HG02571 (cell line): ENCODE results near the gene HENMT1.
"Not testable (repeated sequence)": the region's sequence is repeated elsewhere in the genome, so short reads cannot be mapped to it uniquely, and the experiment has no call there.

ENCODE experiments used
- ATAC-seq: cut with Tn5 transposase; IDR thresholded peaks from one replicate; pipeline ENCODE4 v1.9.1; 2021; ENCODE audit warnings: mild to moderate bottlenecking, moderate library complexity; ENCODE audit not compliant: unreplicated experiment

The HENMT1 gene

DNA sequence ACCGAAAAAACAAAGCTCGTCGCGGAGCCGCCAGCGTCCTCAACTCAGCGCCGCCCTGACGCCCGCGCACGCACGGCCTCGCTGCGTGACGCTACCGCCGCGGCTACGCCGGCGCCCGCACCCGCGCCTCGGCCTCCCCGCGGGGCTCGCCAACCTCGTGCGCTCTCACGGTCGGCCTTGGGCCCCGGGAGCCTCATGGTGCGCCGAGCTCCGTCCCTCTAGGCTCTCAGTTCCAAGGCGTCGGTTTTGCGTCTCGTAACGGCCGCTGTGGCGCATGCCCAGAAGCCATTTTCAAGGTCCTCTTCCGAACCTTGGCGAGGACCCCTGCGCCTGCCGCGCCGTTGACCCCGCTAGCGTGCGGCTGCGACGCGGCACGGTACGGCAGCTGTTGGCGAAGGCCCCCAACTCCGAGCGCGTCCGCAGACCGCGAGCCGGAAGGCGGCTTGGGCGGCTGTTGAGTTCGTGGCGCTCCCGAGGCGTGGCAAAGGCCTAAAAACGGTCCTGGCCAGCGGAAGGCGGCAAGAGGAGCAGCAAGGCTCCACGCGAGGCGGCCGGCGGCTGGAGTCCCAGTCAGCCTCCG is at the start of gene HENMT1:
Gene HENMT1, minus strand, starts transcription at position 64 of the 580 bp plus-strand sequence. CDS start 1,209 bp downstream, outside the sequence.
- peak; percentile 88 for ATAC-seq

DNA sequence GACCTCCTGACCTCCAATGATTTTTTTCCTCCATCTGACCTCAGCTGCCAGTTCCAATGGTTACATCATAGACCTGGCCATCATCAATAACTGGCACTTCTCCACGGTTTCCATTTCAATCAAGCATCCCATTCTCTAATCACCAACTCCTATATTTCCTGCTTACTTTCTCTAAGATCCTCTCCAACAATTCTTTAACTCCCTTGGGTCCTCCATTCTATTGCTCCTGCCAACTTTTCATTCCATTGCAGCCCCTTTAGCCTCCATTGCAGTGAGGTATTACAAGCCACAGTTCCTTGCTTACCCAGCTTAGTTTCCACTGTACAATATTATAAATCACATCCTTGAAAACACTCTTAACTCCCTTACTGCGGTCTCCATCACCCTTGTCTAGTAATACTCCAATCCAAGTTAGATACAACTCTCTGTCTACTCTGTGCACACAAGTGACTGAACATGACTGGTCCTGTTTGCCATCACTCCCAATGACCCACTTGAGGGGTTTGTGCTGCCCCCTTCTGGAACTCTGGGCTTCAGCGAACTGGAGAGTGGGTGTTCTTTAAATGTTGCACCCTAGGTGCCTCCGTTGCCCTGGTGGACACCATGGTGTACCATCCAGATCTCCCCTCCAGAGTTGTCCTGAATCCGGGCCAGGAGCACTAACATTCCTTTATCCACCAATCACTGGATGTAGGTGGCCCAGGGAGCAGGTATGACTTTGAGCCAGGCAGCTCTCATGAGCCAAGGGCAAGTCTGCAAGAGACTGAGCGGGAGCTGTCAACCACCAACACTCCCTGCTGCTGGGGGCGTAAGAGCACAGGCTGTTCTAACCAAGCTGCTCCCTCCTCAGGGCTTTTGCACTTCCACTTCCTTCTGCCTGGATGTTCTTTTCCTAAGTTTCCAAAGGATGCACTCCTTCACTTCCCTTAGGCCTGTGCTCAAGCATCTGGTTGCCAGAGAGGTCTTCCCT is 48.1 kb upstream of the HENMT1 start:
- ATAC-seq: no peak

DNA sequence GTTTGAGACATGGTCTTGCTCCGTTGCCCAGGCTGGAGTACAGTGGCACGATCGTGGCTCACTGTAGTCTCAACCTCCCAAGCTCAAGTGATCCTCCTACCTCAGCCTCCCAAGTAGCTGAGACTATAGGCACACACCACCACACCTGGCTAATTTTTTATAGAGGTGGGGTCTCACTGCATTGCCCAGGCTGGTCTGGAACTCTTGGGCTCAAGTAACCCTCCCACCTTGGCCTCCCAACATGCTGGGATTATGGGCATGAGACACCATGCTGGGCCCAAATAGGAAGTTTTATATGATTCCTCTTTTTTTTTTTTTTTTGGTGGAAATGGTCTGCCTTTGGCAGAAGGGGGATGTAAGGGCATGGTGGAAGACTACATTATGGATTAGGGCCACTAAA is 45.8 kb upstream of the HENMT1 start:
- no peak for ATAC-seq

DNA sequence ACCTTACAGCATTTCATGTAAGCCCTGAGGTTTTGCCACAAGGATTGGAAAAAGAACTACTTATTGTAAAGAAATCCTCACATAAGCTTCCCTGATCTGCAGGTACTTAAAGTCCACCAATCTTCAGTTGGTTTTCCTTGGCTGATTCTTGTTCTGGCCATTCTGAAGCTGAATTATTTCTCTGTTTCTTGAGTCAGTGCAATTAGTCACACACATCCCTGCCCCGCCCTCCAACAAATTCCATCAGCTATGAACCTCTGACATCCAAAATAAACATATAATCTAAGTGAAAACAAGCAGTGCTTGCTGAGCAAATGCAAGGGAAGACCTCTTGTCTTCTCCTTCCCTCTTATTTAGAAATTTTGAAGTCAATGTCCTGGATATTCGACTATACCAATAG is 43.6 kb upstream of the HENMT1 start:
- no peak for ATAC-seq

DNA sequence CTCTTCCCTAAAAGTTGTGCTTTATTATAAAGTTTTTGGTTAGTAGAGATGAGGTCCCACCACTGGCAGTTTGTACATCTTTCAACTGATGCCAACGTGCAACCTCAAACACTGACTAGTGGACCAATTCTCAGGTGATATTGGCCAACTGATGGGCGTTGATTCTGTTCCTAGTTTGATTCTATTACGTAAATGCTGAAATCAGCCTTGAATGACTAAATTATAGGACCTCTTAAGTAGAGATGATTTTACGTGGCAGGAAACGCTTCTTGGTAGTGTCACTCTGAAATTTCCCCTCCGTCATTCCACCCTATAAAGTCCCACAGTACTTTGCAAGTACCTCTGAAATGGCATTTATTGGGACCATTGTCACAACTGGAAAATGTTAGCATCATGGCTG is 43.0 kb upstream of the HENMT1 start:
- ATAC-seq: no peak

DNA sequence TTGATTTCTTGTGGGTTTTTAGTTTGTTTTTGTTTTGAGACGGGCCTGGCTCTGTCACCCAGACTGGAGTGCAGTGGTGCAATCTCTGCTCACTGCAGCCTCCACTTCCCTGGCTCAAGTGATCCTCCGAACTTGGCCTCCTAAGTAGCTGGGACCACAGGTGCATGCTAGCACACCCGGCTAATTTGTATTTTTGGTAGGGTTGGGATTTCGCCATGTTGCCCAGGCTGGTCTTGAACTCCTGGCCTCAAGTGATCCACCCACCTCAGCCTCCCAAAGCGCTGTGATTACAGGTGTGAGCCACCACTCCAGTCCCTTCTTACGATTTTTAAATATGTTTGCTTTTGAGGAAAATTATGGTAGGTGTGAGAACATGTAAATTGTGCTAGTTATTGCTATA is 41.2 kb upstream of the HENMT1 start:
- ATAC-seq: not testable (repeated sequence)

DNA sequence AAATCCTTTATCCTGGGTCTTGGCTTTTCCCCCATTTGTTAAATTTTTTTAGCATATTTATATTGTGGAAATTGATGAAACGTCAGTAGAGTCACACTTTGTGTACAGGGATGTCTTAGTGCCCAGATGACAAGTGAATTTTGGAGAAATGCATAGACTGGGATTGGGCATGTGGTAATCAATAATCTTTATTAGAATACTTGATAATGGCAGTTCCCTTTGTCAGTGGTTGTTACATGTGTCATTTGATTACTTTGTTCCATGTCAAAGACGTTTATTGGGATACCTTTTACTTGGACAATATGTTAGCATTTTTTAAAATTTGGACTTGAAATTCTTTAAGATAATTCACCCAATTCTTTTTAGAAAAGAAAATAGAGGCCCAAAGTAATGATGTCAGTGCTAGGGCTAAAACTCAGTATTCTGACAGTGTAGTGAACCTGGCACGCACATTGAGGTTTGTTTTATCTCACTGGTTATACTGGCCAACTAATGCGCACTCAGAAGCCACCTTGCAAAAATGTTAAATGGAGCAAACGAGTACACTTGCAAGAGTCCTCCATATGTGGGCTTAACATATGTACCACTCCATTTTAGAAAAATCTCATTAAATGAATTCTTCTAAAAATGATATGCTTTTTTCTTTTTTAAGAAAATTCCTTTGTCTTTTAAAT is 40.4 kb upstream of the HENMT1 start:
- no peak for ATAC-seq

DNA sequence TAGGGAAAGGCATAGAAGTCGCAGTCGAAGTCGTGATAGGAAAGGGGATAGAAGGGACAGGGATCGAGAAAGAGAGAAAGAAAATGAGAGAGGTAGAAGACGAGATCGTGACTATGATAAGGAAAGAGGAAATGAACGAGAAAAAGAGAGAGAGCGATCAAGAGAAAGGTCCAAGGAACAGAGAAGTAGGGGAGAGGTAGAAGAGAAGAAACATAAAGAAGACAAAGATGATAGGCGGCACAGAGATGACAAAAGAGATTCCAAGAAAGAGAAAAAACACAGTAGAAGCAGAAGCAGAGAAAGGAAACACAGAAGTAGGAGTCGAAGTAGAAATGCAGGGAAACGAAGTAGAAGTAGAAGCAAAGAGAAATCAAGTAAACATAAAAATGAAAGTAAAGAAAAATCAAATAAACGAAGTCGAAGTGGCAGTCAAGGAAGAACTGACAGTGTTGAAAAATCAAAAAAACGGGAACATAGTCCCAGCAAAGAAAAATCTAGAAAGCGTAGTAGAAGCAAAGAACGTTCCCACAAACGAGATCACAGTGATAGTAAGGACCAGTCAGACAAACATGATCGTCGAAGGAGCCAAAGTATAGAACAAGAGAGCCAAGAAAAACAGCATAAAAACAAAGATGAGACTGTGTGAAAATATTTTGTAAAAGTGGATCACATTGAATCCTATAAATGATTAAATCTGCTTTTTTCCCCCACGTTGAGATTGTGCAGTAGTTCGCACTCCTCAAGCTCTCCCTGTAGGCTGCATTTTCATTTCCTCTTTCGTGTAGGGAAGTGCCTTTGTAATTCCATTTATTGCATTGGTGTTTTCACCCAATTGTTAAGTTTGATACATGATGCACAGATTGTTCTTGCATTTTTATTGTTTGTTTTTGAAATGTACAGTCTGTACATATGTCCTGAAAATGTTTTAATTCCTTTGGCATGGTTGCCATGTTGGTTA is 38.8 kb upstream of the HENMT1 start:
- no peak for ATAC-seq

DNA sequence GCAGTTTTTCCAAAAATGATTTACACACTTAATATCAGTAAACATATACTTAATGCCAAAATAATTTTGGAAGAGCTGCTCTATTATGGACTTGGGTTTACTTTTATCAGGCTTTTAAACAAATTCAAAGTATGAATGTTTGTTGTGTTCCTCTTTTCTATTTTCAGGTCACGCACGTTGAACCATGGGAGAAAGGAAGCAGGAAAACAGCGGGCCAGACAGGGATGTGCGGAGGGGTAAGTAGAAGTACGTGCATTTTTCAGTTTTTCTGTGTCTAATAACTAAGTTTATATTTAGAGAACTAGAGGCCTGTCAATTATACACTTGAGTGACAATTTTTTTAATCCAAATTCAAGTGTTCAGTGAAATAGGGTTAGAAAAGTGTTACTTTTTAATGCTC is 34.6 kb upstream of the HENMT1 start:
- no peak for ATAC-seq

DNA sequence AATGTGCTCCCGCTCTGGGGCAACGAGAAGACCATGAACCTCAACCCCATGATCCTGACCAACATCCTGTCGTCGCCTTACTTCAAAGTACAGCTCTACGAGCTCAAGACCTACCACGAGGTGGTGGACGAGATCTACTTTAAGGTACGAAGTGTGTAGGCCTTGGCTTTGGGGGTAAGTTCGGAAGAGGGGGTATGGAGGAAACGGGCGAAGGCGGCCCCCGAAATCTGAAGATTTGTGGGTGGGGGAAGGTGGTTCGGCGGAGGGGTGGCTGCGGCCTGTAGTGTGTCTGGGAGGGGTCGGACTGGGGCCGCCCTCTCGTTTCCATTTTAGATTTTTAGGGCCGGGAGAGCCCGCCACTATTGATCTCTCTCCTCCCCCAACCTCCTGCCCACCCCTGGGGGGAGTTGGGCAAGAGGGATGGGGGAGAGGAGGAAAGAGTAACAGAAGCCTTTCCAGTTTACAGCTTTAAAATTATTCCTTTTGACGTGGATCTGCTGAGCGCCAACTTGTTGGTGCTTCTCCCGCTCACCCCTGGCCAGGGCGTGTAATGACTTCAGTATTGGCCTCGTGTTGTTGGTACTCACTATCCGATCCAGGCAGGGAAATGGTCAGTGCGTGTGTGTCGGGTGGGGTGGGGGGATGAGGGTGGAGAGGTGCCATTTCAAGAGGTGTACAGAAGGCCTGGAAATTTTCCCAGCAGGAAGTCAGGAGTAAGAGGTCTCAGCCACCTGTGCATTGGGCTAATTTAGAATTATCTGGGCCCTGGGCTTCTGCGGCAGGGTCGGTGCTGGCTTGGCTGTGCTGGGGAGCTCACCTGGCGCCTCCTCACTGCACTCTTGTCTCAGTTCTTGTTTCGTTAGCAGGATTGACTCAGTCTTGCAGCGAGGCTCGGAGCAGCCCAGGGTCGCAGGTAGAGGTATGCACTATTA is 32.1 kb upstream of the HENMT1 start:
- peak; percentile 56 for ATAC-seq

DNA sequence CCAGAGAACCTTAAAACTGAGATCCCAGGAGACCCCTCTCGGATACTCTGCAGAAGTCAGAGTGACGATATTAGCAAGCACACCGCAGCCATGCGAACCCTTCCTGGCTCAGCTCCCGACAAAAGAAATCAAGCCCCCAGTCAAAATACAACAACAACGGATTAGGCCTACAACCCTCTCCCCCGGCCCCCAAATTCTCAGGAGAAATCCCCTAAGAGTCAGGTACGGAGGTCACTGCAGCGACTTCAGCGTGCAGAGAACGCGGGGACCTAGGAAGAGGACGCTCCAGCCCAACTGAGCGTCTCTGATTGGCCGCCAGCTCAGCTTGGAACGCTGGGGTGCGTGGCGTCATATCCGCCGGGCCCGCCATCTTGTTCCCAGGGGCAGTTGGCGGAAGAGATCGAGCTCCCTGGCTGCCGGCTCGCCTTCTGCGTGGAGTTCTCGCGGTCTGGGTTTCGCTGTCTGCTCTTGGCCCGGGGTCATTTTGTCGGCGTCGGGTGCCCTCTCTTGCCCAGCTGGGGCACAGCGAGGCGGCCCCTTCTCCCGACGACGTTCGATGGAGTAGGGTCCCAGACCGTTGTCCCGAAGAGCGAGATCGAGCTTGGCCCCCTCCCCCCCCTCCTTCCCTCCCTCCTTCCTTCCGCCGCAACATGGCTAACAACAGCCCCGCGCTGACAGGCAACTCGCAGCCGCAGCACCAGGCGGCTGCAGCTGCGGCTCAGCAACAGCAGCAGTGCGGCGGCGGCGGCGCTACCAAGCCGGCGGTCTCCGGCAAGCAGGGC is 31.2 kb upstream of the HENMT1 start, which contains the start of gene PRPF38B:
Gene PRPF38B, plus strand, starts transcription at position 369 of the 782 bp plus-strand sequence. Its CDS starts 282 bp downstream, at position 651.
- ATAC-seq: peak; percentile 95

DNA sequence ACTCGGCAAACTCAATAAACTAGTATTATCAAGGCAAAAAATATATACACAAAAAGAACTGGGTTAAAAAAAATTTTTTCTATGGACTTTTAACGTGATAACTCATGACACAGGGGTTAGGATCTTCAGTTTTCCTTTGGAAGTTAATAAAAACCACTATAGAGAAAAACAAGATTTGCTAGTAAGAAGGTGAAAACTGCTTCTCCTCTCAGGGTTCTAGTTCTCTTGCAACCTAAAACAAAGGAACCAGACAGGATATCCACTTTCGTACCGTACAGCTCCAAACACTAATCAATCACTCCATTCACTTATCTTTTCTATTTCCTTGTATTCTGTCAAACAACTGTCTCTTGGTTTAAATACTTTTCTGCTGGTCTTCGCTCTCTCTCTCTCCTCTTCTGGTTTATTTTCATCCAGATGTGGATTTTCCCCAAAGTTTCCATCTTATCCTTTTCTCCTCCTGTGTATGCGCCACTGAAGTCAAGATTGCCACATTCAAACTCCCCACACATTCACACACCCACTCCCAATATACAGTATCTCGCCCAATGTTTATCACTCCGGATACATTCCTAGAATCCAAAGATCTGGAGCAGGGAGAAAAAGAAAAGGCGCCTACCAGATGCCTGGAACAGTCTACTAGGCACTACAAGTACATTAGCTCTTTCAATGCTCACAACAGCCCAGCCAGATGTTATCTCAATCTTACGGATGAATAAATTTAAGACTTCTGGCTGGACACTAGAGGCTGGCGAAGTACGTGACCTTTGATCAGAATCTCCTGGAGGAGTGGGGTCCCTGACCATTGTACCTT is 30.4 kb upstream of the HENMT1 start:
- ATAC-seq: no peak

DNA sequence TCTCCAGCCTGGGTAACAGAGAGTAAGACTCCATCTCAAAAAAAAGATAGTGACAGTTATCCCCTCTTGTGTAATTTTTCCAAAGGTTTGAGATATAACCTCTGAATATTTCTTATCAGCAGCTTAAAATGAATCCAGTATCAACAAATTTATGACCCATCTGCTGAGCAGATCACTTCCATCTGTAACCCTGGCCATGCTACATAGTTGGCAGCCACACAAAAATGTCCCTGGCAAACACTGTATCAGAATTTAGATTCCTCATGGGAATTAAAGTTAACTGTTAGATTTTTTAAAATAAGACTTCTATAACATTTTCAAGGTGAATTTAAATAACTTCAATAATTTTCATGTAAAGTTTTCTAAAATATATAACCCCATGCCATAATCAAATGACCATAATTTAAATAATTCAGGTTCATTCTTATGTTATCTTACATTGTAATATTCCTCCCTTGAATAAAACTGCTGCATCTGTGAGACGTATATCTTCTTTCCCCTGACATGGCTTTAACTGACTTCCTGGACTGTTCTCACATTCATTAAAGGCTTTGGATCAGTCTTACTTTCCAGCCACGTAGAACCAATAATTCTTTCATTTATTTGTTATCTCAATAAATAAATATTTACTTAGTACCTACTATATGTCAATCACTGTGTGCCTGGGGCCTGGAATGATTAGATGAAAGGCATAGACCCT is 25.9 kb upstream of the HENMT1 start:
- no peak for ATAC-seq

DNA sequence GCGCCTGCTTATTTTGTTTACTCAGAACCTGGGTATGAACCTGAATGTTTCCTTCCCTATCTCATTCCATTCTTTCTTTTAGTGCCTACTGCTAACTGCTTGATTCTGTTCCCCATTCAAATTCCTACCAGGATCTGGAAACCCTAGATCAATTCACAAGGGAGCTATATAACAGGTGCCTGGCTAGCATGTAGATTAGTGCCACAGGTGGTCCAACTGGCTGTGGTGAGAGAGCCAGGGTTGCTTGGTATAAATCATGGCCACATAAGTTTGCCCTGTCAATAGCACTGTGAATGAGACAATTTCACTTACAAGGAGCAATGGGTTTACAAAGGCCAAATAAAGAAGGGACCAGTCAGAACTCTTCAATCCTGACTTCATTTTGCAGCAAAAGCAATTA is 24.6 kb upstream of the HENMT1 start:
- no peak for ATAC-seq

DNA sequence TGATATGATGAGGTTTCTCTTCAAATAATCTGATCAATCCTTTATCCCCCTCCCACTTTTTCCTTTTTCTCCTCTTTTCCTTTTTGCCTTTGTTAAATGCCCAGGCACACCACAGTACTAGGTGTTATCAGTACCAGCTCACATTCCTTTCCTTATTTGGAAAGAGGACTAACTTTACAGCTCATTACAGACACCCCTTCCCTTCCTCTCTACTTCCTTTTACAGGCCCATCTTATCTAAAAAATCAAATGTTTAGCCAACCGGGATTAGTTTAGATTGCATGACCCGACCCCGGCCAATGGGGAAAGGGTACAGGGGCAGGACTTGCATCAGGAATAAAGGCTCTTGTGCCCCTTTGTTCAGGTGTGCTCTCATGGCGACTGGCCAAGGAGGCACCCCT is 20.8 kb upstream of the HENMT1 start:
- not testable (repeated sequence) for ATAC-seq

DNA sequence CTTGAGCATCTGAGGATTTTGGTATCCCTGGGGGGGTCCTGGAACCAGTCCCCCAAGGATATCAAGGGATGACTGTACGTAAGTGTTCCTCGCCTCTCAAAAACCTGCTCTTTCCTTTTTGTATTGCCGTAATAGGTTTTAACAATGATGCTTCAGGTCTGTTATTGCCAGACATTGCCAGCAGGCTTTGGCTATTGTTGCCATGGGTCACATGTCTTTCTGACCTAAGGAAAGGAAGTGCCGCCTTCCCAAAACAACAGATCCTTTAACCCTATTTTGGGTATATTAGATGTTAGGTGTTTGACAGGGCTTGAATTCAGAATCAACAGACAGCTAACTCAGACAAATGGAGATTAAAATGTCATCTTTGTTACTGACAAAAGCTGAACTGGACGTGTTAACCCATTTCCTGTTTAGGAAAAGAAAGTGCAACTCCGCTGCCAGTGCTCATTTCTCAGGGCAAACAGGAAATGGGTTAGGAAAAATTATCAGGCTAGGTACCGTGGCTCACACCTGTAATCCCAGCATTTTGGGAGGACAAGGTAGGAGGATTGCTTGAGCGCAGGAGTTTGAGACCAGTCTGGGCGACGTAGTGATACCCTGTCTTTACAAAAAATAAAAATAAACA is 18.8 kb upstream of the HENMT1 start:
- no peak for ATAC-seq

DNA sequence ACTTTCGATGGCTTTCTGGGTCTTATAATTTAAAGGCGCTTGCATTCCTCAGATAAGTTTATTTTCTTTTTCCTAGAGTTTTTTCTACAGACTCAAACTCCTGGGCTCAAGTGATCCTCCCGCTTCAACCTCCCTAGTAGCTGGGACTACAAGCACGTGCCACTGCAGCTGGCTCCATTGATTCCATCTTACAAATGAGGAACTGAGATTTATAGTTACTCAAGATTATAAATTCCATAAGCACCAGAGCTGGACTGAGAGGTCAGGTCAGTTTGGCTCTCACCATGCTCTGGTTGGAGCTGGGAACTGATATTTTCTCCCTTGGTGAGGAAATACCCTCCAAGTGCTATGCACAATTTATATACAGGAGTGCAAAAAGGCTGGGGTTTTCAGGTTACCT is 17.8 kb upstream of the HENMT1 start:
- no peak for ATAC-seq
